IMR-90 (cell line): ENCODE results near the gene NBPF26. TPM values are rescaled to one million over a fixed set of nuclear protein-coding genes. Genes with fewer than 3 reads are reported as not detected.
"Not testable (repeated sequence)": the region's sequence is repeated elsewhere in the genome, so short reads cannot be mapped to it uniquely, and the experiment has no call there.

Experiments
- ATAC-seq: fragments of 200-7000 bp; cut with Tn5 transposase; 2 replicates; pipeline ENCODE4 v1.9.1; 2020; ENCODE audit warnings: low read depth, mild to moderate bottlenecking, moderate library complexity
- BruUV-seq: library from RNA; stranded (reverse); fragments of 400-500 nt; replicated peaks from 2 replicates; lab custom pipeline; 2021; lab: Mats Ljungman, UMichigan
- CTCF ChIA-PET: fragments of 300-600 bp; formaldehyde crosslinking; extraction: SDS; loops from one replicate; lab custom pipeline; 2021; ENCODE audit warnings: antibody characterized with exemption; lab: Yijun Ruan, JAX
- POLR2A ChIA-PET: fragments of 300-600 bp; sonication (Branson Sonifier 250); formaldehyde crosslinking; loops from one replicate; lab custom pipeline; 2022; ENCODE audit warnings: antibody characterized with exemption; ENCODE audit not compliant: unreplicated experiment; lab: Charles Lee
- DNase-seq: peaks from one replicate; pipeline ENCODE4 v3.0.0; 2013
- H2AFZ ChIP-seq: replicated peaks from 2 replicates; pipeline ENCODE3; 2013; ENCODE audit warnings: low read length, mild to moderate bottlenecking; ENCODE audit not compliant: poor library complexity
- H2AK5ac ChIP-seq: 2 replicates; pipeline ENCODE4 v1.6.1; 2013; ENCODE audit warnings: low read depth, low read length, inconsistent platforms
- H2AK9ac ChIP-seq: replicated peaks from 2 replicates; pipeline ENCODE3; 2013; ENCODE audit warnings: mild to moderate bottlenecking, low read depth, low read length, moderate library complexity; ENCODE audit not compliant: poor library complexity
- H2BK120ac ChIP-seq: 2 replicates; pipeline ENCODE4 v1.6.1; 2013; ENCODE audit warnings: low read depth, low read length, inconsistent platforms
- H2BK15ac ChIP-seq: 3 replicates; pipeline ENCODE4 v1.6.1; 2013; ENCODE audit warnings: low read depth, low read length, inconsistent platforms
- H2BK20ac ChIP-seq: 2 replicates; pipeline ENCODE4 v1.6.1; 2013; ENCODE audit warnings: low read depth, mild to moderate bottlenecking, inconsistent platforms, low read length, moderate library complexity
- H2BK5ac ChIP-seq: 2 replicates; pipeline ENCODE4 v1.6.1; 2013; ENCODE audit warnings: mild to moderate bottlenecking, low read depth, low read length, inconsistent platforms; ENCODE audit not compliant: poor library complexity, severe bottlenecking
- H3K14ac ChIP-seq: replicated peaks from 2 replicates; pipeline ENCODE4 v1.6.1; 2013; ENCODE audit warnings: low read depth, low read length, inconsistent platforms
- H3K18ac ChIP-seq: 2 replicates; pipeline ENCODE4 v1.6.1; 2013; ENCODE audit warnings: low read depth, low read length, control low read depth
- H3K23ac ChIP-seq: 2 replicates; pipeline ENCODE4 v1.6.1; 2013; ENCODE audit warnings: low read depth, low read length, inconsistent platforms
- H3K27ac ChIP-seq: 2 replicates; pipeline ENCODE4 v1.5.1; 2013; ENCODE audit warnings: mild to moderate bottlenecking, control low read depth, low read length; ENCODE audit not compliant: insufficient read depth
- H3K27me3 ChIP-seq: 2 replicates; pipeline ENCODE4 v1.6.1; 2013; ENCODE audit warnings: low read length; ENCODE audit not compliant: control insufficient read depth, insufficient read depth
- H3K36me3 ChIP-seq: 2 replicates; pipeline ENCODE4 v1.6.1; 2013; ENCODE audit warnings: low read length, mixed read lengths; ENCODE audit not compliant: control insufficient read depth, insufficient read depth
- H3K4ac ChIP-seq: 2 replicates; pipeline ENCODE4 v1.6.1; 2013; ENCODE audit warnings: low read depth, low read length, inconsistent platforms
- H3K4me1 ChIP-seq: 2 replicates; pipeline ENCODE4 v1.6.1; 2013; ENCODE audit warnings: low read length, mixed read lengths; ENCODE audit not compliant: control insufficient read depth, insufficient read depth
- H3K4me2 ChIP-seq: 2 replicates; pipeline ENCODE4 v1.6.1; 2013; ENCODE audit warnings: low read depth, mild to moderate bottlenecking, control low read depth, low read length, moderate library complexity
- H3K4me3 ChIP-seq: 2 replicates; pipeline ENCODE4 v1.5.1; 2013; ENCODE audit warnings: low read depth, mild to moderate bottlenecking, control low read depth, low read length, moderate library complexity; ENCODE audit not compliant: insufficient read depth
- H3K56ac ChIP-seq: 2 replicates; pipeline ENCODE4 v1.6.1; 2013; ENCODE audit warnings: low read length, inconsistent platforms; ENCODE audit not compliant: insufficient read depth; ENCODE audit errors: extremely low read depth
- H3K79me1 ChIP-seq, 2 experiments: 2 replicates each; pipeline ENCODE4 v1.6.1; 2013; ENCODE audit warnings: low read length in 2 of 2, inconsistent platforms in 1 of 2, low read depth in 1 of 2
- H3K9ac ChIP-seq: 2 replicates; pipeline ENCODE4 v1.6.1; 2013; ENCODE audit warnings: low read depth, low read length, control low read depth
- H3K9me1 ChIP-seq: 2 replicates; pipeline ENCODE4 v1.6.1; 2013; ENCODE audit warnings: low read length, inconsistent platforms; ENCODE audit not compliant: insufficient read depth
- H3K9me3 ChIP-seq: 2 replicates; pipeline ENCODE4 v1.6.1; 2013; ENCODE audit warnings: low read length; ENCODE audit not compliant: control insufficient read depth, insufficient read depth
- H4K20me1 ChIP-seq: 2 replicates; pipeline ENCODE4 v1.6.1; 2013; ENCODE audit warnings: low read length, inconsistent platforms; ENCODE audit not compliant: insufficient read depth
- H4K5ac ChIP-seq: 2 replicates; pipeline ENCODE4 v1.6.1; 2013; ENCODE audit warnings: mild to moderate bottlenecking, low read depth, low read length, control low read depth
- H4K8ac ChIP-seq, 2 experiments: 2 replicates each; pipeline ENCODE4 v1.6.1; 2013; ENCODE audit warnings: low read depth in 2 of 2, low read length in 2 of 2, control low read depth in 1 of 2, inconsistent platforms in 1 of 2
- H4K91ac ChIP-seq: 2 replicates; pipeline ENCODE4 v1.6.1; 2013; ENCODE audit warnings: low read depth, low read length, inconsistent platforms; ENCODE audit not compliant: insufficient read depth
- WGBS, 2 experiments: methylation state at CpG; one replicate each; pipeline versions ENCODE4 v1.1.5 to v1.1.7; 2013; ENCODE audit warnings: missing lambda C conversion rate in 2 of 2; ENCODE audit not compliant: insufficient read length in 1 of 2; ENCODE audit errors: extremely low coverage in 2 of 2; 5-methylcytosine and 5-hydroxymethylcytosine counted together
- dilution Hi-C: fragments of 300-500 bp; cut with HindIII; formaldehyde crosslinking; loops from one replicate; pipeline ENCODE4 v1.14.3; 2018; ENCODE audit warnings: low sequenced_read_pairs; ENCODE audit not compliant: unreplicated experiment
- in situ Hi-C: fragments of 300-500 bp; cut with MboI; formaldehyde crosslinking; loops from 3 replicates; pipeline ENCODE4 v1.14.3; 2019; ENCODE audit warnings: low sequenced_read_pairs, inconsistent platforms, mixed read lengths
- intact Hi-C: fragments of 100-400 bp; cut with micrococcal nuclease; formaldehyde crosslinking; loops from 2 replicates; pipeline ENCODE4 v1.10.0; 2022
- polyA plus RNA-seq, 3 experiments: library from polyadenylated mRNA; depleted of rRNA; stranded (reverse); fragments of >200 nt; gene quantifications; 2 replicates each; pipeline ENCODE4 v1.2.3, GENCODE V29; 2012; ENCODE audit warnings: low replicate concordance in 1 of 3
- total RNA-seq: library from RNA; depleted of rRNA; stranded (reverse); fragments of >200 nt; gene quantifications from 2 replicates; pipeline ENCODE4 v1.2.3, GENCODE V29; 2012

The NBPF26 gene
- total and polyA plus RNA-seq, 2 of the 4 experiments (the other 2 are of a cell fraction): 11.3 to 13.1 TPM

GRCh38 chr1:120724507-120724906 lies 762 bp downstream of the NBPF26 start:
- H3K9me1 ChIP-seq, H3K27me3 ChIP-seq, BruUV-seq, H3K4me2 ChIP-seq, in situ Hi-C loops, H4K91ac ChIP-seq, H3K36me3 ChIP-seq, H3K4ac ChIP-seq, H2AK5ac ChIP-seq, H3K56ac ChIP-seq, H2BK5ac ChIP-seq, ATAC-seq, H3K14ac ChIP-seq, DNase-seq, H3K9me3 ChIP-seq, intact Hi-C loops, CTCF ChIA-PET, H3K27ac ChIP-seq, H2BK20ac ChIP-seq, H2AFZ ChIP-seq, POLR2A ChIA-PET, H3K18ac ChIP-seq, H2BK15ac ChIP-seq, H3K4me1 ChIP-seq, H4K20me1 ChIP-seq, H3K23ac ChIP-seq, H4K5ac ChIP-seq, H2AK9ac ChIP-seq, dilution Hi-C loops, H4K8ac ChIP-seq, H3K79me1 ChIP-seq, H2BK120ac ChIP-seq, H3K9ac ChIP-seq: not testable (repeated sequence)
- peak overlapping the region; percentile 86 for H3K4me3 ChIP-seq
- no CpG with 5 or more reads among the region's 28 CpGs for WGBS, 2 experiments

GRCh38 chr1:120728811-120729210 lies 5.1 kb downstream of the NBPF26 start:
- dilution Hi-C loops, H2BK15ac ChIP-seq, H4K5ac ChIP-seq, H2AFZ ChIP-seq, H3K27me3 ChIP-seq, H3K18ac ChIP-seq, CTCF ChIA-PET, H4K91ac ChIP-seq, H2BK20ac ChIP-seq, intact Hi-C loops, H3K4me1 ChIP-seq, H3K4ac ChIP-seq, H3K14ac ChIP-seq, H4K8ac ChIP-seq, H3K79me1 ChIP-seq, H3K9me1 ChIP-seq, DNase-seq, H2AK9ac ChIP-seq, H2BK120ac ChIP-seq, H3K36me3 ChIP-seq, H3K56ac ChIP-seq, in situ Hi-C loops, ATAC-seq, POLR2A ChIA-PET, H2AK5ac ChIP-seq, H2BK5ac ChIP-seq, H4K20me1 ChIP-seq, H3K4me3 ChIP-seq, H3K4me2 ChIP-seq, H3K23ac ChIP-seq, H3K27ac ChIP-seq, H3K9ac ChIP-seq, H3K9me3 ChIP-seq, BruUV-seq: not testable (repeated sequence)
